K562 (cell line): ENCODE data around the gene DESI1. TPM values are rescaled to one million over a fixed set of nuclear protein-coding genes. Genes with fewer than 3 reads are reported as not detected.
A peak's percentile ranks its signal among the peaks of the same experiment; 100 is the strongest.

Source experiments
- ARID3B ChIP-seq: fragments of 250-450 bp; sonication (Bioruptor Pico); IDR thresholded peaks from 2 replicates; pipeline ENCODE4 v1.4.0; 2020; ENCODE audit warnings: borderline replicate concordance
- CBX1 ChIP-seq: sonication (generic); IDR thresholded peaks from 2 replicates; pipeline ENCODE4 v1.6.1; 2016; ENCODE audit warnings: antibody characterized with exemption, low read depth, mild to moderate bottlenecking
- DIDO1 ChIP-seq: fragments of 450-650 bp; IDR thresholded peaks from 2 replicates; pipeline ENCODE4 v1.6.1; 2016; ENCODE audit warnings: low read depth, missing biosample characterization, missing genetic modification characterization
- DPF2 ChIP-seq: fragments of 450-650 bp; IDR thresholded peaks from 2 replicates; pipeline ENCODE4 v1.6.1; 2016
- ELF2 ChIP-seq: fragments of 250-450 bp; sonication (Bioruptor Pico); IDR thresholded peaks from 2 replicates; pipeline ENCODE4 v1.5.0; 2021; ENCODE audit warnings: mild to moderate bottlenecking
- ERF ChIP-seq: fragments of 450-650 bp; formaldehyde crosslinking; IDR thresholded peaks from 2 replicates; pipeline ENCODE4 v1.4.0; 2020; ENCODE audit warnings: mild to moderate bottlenecking, mixed read lengths
- FOXP1 ChIP-seq: sonication (generic); formaldehyde crosslinking; IDR thresholded peaks from 2 replicates; pipeline ENCODE4 v1.8.0; 2022; ENCODE audit warnings: mild to moderate bottlenecking, missing genetic modification reagents
- GMEB1 ChIP-seq: fragments of 250-450 bp; sonication (Bioruptor Pico); IDR thresholded peaks from 2 replicates; pipeline ENCODE4 v1.4.0; 2020; ENCODE audit warnings: mild to moderate bottlenecking
- HNRNPH1 ChIP-seq: fragments of 200-400 bp; formaldehyde crosslinking; optimal IDR thresholded peaks from 2 replicates; pipeline ENCODE3; 2017; ENCODE audit warnings: low read depth, mild to moderate bottlenecking, low read length, moderate library complexity
- ILF3 ChIP-seq: fragments of 450-650 bp; IDR thresholded peaks from 2 replicates; pipeline ENCODE4 v1.6.1; 2018; ENCODE audit warnings: antibody characterized with exemption, mild to moderate bottlenecking, moderate library complexity, borderline replicate concordance
- NCOA6 ChIP-seq: fragments of 450-650 bp; IDR thresholded peaks from 2 replicates; pipeline ENCODE4 v1.6.1; 2017; ENCODE audit warnings: mild to moderate bottlenecking
- NRF1 ChIP-seq, 2 experiments: fragments of 450-650 bp; IDR thresholded peaks in 1 of 2; conservative IDR thresholded peaks in 1 of 2; 2 replicates each; pipeline ENCODE4 v1.6.1; 2014; ENCODE audit warnings: mild to moderate bottlenecking in 2 of 2
- PATZ1 ChIP-seq: fragments of 250-450 bp; sonication (Bioruptor Pico); IDR thresholded peaks from 2 replicates; pipeline ENCODE4 v1.5.0; 2020; ENCODE audit warnings: mild to moderate bottlenecking, borderline replicate concordance
- PHF20 ChIP-seq: fragments of 450-650 bp; IDR thresholded peaks from 2 replicates; pipeline ENCODE4 v1.6.1; 2018; ENCODE audit not compliant: partially characterized antibody
- RBM17 ChIP-seq: fragments of 200-400 bp; formaldehyde crosslinking; IDR thresholded peaks from 2 replicates; pipeline ENCODE4 v1.6.1; 2017; ENCODE audit warnings: low read depth, mild to moderate bottlenecking, low read length, borderline replicate concordance
- SMAD1 ChIP-seq: fragments of 150-350 bp; IDR thresholded peaks from 2 replicates; pipeline ENCODE4 v1.6.1; 2014; ENCODE audit warnings: low read length, low read depth; ENCODE audit not compliant: partially characterized antibody
- SMAD3 ChIP-seq: fragments of 450-650 bp; formaldehyde crosslinking; conservative IDR thresholded peaks from 2 replicates; pipeline ENCODE4 v1.4.0; 2020; ENCODE audit warnings: mild to moderate bottlenecking
- TAF9B ChIP-seq: fragments of 450-650 bp; IDR thresholded peaks from 2 replicates; pipeline ENCODE4 v1.6.1; 2018; ENCODE audit warnings: mild to moderate bottlenecking; ENCODE audit not compliant: partially characterized antibody
- TBL1XR1 ChIP-seq, 2 experiments: IDR thresholded peaks; 2 replicates each; pipeline ENCODE4 v1.6.1; 2012; ENCODE audit warnings: improper control_type of control experiment in 2 of 2, low read length in 2 of 2, mild to moderate bottlenecking in 1 of 2
- TEAD1 ChIP-seq, 2 experiments: fragments of 450-650 bp in 1 of 2; sonication (generic) in 1 of 2; formaldehyde crosslinking; IDR thresholded peaks; 2 replicates each; pipeline versions ENCODE4 v1.4.0 to v1.8.0; 2020 to 2022; ENCODE audit warnings: mild to moderate bottlenecking in 2 of 2, missing genetic modification reagents in 1 of 2
- XRCC4 ChIP-seq: IDR thresholded peaks from one replicate; pipeline ENCODE4 v1.6.1; 2011; ENCODE audit not compliant: insufficient read depth, insufficient read length; ENCODE audit errors: extremely low read depth
- ZC3H4 ChIP-seq: sonication (generic); formaldehyde crosslinking; IDR thresholded peaks from 2 replicates; pipeline ENCODE4 v1.9.0; 2021; ENCODE audit warnings: missing genetic modification reagents, borderline replicate concordance
- ZEB2 ChIP-seq: fragments of 450-650 bp; IDR thresholded peaks from 2 replicates; pipeline ENCODE4 v1.6.1; 2016
- ZFP36 ChIP-seq: fragments of 150-350 bp; IDR thresholded peaks from 2 replicates; pipeline ENCODE4 v1.6.1; 2018; ENCODE audit warnings: low read length, low read depth; ENCODE audit not compliant: partially characterized antibody
- ZNF699 ChIP-seq: fragments of 250-450 bp; sonication (Bioruptor Pico); IDR thresholded peaks from 2 replicates; pipeline ENCODE4 v1.8.0; 2021; ENCODE audit warnings: mild to moderate bottlenecking, moderate library complexity; ENCODE audit not compliant: insufficient replicate concordance
- ZNF76 ChIP-seq: fragments of 250-450 bp; sonication (Bioruptor Pico); IDR thresholded peaks from 2 replicates; pipeline ENCODE4 v1.4.0; 2020; ENCODE audit warnings: mild to moderate bottlenecking, moderate library complexity, borderline replicate concordance
- polyA plus RNA-seq, 8 experiments: library from polyadenylated mRNA; depleted of rRNA in 4 of 8; stranded (reverse) in 5 of 8; unstranded in 3 of 8; fragments of >200 nt; fragmentation: Nextera tagmentation in 2 of 8; fragmentation: Illumina TruSeq in 1 of 8; extraction: Ambion mirVana in 2 of 8; extraction: Trizol in 1 of 8; gene quantifications; 2 replicates each; pipeline versions ENCODE4 v1.2.1 to v1.2.3, GENCODE V29; 2011 to 2014; ENCODE audit warnings: inconsistent platforms in 1 of 8, missing spikeins in 1 of 8
- total RNA-seq, 7 experiments: library from RNA; depleted of rRNA in 6 of 7; stranded (reverse); fragments of >200 nt in 6 of 7; fragmentation: Illumina TruSeq in 2 of 7; extraction: Trizol in 2 of 7; gene quantifications; 2 replicates each; pipeline versions ENCODE4 v1.2.1 to v1.2.3, GENCODE V29; 2011 to 2021; ENCODE audit warnings: low replicate concordance in 1 of 7

The DESI1 gene
- total and polyA plus RNA-seq, 9 of the 15 experiments (the other 6 are each of a cell fraction or from before 2014, with no cell fraction given), result 7.2 to 45.9 (median 29.8) TPM

DNA sequence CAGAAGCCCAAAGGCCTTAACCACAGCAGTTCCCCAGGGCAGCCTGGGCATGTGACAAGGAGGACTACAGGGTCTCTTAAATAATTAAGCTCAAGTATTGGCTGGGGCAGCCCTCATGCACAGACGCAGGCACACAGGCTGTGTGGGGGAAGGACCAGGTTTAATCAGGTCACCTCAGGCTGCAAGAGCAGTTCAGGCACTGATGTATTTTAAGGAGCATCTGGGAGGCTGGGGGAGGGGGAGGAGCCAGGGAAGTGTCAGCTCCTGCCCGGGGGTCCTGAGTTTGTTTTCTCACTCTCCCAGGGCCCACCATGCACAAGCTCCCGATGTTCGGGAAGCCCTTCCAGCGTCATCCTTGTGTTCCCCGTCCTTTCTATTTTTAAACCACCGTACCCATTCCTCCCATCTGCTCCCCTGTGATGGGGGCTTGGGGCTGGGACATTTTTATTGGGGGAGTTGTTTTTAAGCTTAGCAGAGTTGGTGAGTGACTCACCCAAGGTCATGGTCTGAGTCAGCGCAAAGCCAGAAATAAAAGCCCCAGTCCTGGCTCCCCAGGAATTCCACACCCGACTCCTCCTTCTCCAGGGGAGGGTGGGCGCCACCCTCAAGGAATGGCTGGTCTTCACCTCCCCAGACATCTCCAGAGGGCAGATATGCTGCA, 57.7 kb downstream of the DESI1 start (continued):
- TF ChIP-seq HNRNPH1 (no peak), ARID3B (no peak), ERF (CRISPR knock-in tag) (no peak), XRCC4 (no peak), PHF20 (no peak), ZFP36 (no peak), TBL1XR1 (IDR thresholded peaks at IDR 0.05; ENCODE audit: low read length in 2 of 2) (no peak), TAF9B (no peak), ZNF699 (CRISPR knock-in tag) (no peak), CBX1 (no peak), ELF2 (CRISPR knock-in tag) (no peak), RBM17 (no peak), SMAD3 (CRISPR knock-in tag) (no peak), NCOA6 (no peak), ZC3H4 (CRISPR knock-in tag) (no peak), TEAD1 (CRISPR knock-in tag; IDR thresholded peaks at IDR 0.05) (no peak), DPF2 (peak; percentile 32; the same call in 1 of the 2 replicates), FOXP1 (no peak), ILF3 (no peak), ZEB2 (no peak), PATZ1 (CRISPR knock-in tag) (no peak), SMAD1 (no peak), GMEB1 (CRISPR knock-in tag) (no peak), NRF1 (conservative IDR thresholded peaks at IDR 0.05 in 1 of 2, IDR thresholded peaks at IDR 0.05 in 1 of 2) (peak; percentile 28 to 48; a peak in 1 of 4 replicates), DIDO1 (tag) (no peak), ZNF76 (CRISPR knock-in tag) (no peak)
